Stimulated activated CD4-positive, alpha-beta T cell treated with anti-CD3 and anti-CD28 coated beads, Interleukin-12 subunit alpha, Interleukin-12 subunit beta, amount 100 ng/mL, for 4 hours (primary cell): Measurements from ENCODE around the gene RERE.

ENCODE experiments used
- DNase-seq: peaks from one replicate; pipeline ENCODE4 v3.0.0-alpha.2; 2020

The RERE gene

GRCh38 chr1:8435569-8436071, 381.8 kb downstream of the RERE start:
- no peak for DNase-seq

DNA sequence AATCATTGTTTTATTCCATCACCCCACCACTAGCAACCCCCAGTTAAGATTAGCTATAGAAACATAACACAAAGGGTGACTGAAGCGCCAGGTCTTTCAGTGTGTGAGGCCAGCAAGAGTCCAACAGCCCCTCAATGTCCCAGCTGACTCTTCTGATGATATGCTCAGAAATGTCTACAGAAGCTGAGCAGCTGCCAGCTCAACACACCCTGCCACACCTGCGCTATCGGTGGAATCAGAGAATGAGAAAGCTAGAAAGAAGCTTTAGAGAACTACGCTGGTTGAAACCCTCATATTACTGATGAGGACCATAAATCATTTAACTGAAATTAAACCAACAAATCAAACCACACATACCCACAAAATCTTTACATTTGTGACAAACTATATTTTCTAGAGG, 383.3 kb downstream of the RERE start:
- DNase-seq = no peak

DNA sequence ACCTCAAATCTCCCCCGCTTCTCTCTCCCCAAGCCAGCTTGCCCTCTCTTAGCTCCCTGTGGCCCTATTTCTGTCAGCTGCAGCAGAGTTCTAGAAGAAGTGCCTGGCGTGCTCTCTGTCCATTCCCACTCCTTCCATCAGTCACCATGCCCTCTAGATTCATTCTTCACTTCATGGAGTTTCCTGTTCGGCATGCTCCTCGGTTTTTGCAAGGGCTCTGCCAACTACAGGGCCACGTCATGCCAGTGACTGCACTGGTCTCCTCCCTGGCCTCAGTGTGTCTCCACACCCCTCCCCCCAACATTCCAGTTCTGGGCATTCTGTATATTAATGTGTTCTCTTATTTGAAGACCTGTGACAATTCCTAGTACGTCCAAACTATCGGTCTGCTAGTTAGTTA, 385.7 kb downstream of the RERE start:
- DNase-seq = no peak

DNA sequence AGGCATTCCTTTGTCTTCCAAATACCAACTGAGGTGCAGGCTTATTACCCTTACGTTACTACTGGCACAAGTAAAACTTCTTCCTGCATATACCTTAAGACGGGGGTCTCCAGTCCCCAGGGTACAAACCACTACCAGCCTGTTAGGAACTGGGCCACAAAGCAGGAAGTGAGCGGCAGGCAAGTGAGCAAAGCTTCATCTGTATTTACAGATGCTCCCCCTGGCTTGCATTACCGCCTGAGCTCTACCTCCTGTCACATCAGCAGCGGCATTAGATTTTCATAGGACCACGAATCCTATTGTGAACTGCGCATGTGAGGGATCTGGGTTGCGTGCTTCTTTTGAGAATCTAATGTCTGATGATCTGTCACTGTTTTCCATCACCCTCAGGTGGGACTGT, 386.4 kb downstream of the RERE start:
- DNase-seq = peak; percentile 18

DNA sequence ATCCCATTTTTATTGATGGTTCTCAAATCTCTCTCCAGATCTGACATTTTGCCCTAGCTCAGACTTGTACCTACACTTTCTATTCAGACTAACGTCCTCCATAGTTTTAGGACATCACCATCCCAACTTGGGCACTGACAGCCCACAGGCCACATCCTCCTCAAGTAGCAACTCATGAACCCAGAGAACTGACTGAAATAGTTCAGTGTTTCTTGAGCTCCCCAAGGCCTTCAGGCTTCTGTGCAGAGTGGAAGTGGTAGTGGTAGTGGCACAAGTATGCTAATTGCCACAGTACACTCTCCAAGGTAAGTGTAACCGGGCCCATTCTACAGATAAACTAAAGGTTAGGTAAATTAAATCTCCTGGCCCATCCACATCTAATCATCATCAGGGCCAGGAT, 387.0 kb downstream of the RERE start:
- DNase-seq = no peak

GRCh38 chr1:8429549-8430110, 387.8 kb downstream of the RERE start:
- no peak for DNase-seq

- DNase-seq = no peak
Measured at GRCh38 chr1:8428441-8428840, 389.0 kb downstream of the RERE start.

DNA sequence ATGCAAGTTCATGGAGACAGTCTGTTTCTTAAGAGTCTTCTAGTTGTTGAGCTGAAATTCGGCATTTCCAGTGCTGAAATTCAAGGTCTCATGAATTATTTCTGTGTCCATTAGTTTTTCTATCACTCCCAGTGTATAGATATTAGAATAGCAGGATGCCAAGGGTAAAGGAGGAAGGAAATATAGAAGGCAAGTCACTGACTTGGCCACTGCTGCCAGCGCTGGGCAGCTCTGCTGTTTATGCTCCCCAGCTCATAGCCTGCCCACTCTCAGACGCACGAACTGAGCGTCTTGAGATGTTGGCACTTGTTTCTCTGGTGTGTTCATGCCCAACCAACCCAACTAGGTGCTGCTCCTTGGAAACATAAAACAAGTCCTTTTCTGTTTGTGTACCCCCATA, 389.5 kb downstream of the RERE start:
- no peak for DNase-seq

GRCh38 chr1:8427493-8427892, 389.9 kb downstream of the RERE start:
- no peak for DNase-seq

GRCh38 chr1:8426996-8427395, 390.4 kb downstream of the RERE start:
- DNase-seq = no peak

GRCh38 chr1:8425781-8426161, 391.7 kb downstream of the RERE start:
- DNase-seq = no peak

- no peak for DNase-seq
Measured at GRCh38 chr1:8425150-8425780, 392.2 kb downstream of the RERE start.

DNA sequence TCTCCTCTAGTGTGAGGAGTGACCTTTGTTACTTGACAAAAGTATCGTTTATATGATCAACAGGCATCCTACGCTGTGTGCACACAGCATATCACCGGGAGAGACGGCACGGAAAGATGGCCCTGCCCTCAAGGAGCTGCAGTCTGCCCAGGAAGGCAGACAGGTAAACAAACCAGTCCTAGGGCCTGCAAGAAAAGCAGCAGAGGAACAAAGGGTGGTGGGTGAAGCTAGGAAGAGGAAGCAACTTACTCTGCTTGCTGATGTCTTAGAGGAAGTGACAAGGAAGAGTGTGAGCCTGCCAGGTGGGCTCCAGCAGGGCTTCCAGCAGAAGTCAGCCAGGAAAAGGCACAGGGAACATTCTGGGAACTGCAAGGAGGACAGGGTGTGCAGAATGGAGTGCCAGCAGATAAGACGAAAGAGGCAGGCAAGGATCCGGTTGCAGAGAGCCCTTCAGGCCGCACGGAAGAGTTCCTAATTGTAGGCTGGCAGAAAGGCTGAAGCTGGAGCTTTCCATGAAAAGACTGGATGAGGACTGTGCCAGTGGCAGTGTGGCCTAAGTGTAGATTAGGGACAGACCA, 392.8 kb downstream of the RERE start:
- peak; percentile 28 for DNase-seq

- peak; percentile 47 for DNase-seq
Measured at GRCh38 chr1:8423692-8424538, 393.5 kb downstream of the RERE start.

GRCh38 chr1:8423269-8423691, 394.2 kb downstream of the RERE start:
- DNase-seq = peak; percentile 36

DNA sequence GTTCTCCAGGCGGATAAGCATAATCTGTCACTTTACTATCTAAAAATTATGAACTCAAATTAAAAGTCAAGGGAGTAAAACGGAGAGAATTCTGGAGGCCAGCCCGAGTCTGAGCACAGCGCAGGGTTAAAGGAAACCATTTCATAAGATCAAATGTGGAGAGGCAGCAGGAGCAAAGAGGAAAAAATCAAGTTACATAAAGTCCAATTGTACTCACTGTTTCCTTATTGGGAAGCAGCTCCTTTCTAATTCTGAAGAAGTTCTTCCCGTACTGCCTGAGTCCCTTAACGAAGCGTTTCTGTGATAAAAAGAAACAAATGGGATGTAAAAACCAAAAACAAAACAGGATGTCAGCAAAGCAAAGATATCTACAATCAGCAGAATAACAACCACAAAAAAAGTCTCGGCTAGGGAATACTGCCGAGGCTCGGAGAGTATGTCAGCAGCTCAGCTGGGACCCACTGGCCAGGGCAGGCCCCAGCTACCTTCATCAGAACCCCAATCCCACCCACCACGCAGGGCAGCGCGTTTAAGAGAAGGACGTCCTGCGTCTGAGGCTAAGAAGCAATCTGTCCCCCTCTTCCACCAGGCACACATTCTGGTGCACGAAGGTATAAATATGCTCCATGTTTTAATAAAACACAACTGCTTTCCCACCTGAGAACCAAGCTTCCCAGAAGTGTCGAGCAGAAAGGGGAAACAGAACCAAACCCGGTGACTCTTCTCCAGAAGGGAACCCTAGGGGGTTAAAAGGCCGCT, 394.8 kb downstream of the RERE start:
- no peak for DNase-seq

DNA sequence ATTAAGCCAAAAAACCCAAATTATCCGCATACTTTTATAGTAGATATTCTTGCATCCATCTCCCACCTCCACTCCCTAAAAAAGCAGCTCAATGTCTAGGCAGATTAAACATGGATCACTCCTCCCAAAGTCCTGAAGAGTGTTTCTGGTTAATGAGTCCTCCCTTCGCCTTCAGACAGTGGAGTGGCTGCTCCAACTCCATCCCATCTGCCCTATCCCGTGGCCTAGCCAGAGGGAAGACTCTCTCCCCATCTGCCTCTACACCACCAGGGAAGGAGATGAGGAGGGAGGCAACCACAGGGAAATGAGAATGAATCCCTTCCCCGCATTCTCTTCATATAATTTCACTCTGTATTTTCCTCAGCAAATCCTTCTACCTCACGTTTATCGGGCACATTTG, 395.7 kb downstream of the RERE start:
- no peak for DNase-seq

GRCh38 chr1:8420318-8420717, 397.1 kb downstream of the RERE start:
- no peak for DNase-seq

DNA sequence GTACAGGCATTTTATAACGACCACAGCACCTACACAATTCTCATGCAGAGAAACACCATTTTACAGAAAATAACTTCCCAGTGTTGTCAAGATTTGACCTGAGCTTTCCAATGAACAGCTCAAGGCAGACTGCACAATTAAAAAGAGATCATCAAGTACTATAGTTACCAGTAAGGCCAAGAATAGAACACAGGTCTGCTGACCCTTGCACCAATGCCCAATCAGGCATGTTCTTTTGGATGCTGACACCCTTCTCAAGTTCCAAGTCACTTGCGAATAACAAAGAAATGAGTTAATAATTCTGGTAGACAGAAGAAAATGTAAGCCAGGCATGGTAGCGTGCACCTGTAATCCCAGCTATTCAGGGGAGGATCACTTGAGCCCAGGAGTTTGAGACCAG, 397.6 kb downstream of the RERE start:
- DNase-seq = no peak

GRCh38 chr1:8419172-8419571, 398.3 kb downstream of the RERE start:
- no peak for DNase-seq

DNA sequence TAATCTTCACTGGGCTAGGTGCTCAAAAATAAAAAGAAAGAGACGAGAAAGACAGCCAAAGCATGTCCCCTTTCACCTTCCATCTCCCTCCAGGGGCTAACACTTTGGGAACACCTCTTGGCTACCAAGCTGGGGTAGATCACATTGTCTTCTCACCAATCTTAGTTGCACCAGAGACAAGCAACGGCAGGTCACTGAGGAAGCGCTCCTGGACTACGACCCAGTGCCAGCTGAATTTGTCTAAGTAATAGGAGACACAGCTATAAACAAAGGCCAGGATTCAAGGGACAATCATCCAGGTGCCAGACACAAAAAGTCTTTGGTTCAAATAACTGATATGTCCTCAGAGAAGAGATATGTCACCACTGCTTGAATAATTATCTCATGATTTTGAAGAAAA, 399.1 kb downstream of the RERE start:
- DNase-seq = no peak

- DNase-seq = no peak
Measured at GRCh38 chr1:8417625-8418024, 399.8 kb downstream of the RERE start.

DNA sequence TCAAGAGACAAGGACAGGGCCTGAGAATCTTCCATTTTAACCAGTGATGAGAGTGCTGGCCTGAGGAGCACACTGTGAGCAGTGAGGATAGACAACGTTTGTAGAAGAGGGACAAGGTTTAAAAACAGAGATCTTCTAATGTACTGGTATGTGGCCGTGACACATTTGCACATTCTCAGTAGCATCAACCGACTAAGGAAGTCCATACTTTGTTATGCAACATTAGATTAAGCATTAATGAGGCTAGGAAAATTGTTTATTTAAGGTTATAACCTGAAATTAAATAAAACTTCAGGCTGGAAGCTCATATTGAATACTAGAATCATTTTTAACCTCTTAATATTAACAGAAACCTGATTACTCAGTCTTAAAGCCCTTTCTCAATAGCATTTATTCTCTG, 400.6 kb downstream of the RERE start:
- DNase-seq = no peak
